Measurements from ENCODE around the gene REV3L.

DNA sequence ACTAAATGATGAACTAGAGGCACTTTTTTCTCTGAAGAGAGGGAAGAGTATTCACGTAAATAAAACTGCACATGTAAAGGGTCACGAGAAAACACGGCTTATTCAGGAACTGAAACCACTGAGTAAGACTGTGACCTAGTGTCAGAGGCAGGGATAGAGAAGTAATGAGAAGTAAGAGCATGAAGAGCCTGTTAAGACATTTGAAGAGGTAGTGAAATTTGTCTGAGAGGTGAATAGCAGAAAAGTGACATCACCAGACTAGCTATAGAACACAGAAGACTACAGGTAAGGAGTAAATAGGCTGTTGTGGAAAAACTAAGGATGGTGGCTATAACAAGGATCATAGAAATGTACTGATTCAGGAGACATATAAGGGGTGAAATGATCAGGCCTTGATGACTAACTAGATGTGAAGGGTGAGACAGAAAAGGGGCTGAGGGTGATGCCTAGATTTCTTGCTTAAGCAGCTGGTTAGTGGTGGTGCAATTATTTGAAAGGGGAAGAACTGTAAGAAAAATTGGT lies 76.8 kb downstream of the REV3L start:
- TF ChIP-seq REST (IDR thresholded peaks at IDR 0.05) (no peak), MAX (IDR thresholded peaks at IDR 0.05) (no peak), GABPA (IDR thresholded peaks at IDR 0.05 in 1 of 2, conservative IDR thresholded peaks at IDR 0.05 in 1 of 2) (no peak), YY1 (IDR thresholded peaks at IDR 0.05) (no peak), JUND (IDR thresholded peaks at IDR 0.05) (no peak), RAD21 (IDR thresholded peaks at IDR 0.05) (no peak), SP1 (IDR thresholded peaks at IDR 0.05) (no peak), TAF1 (conservative IDR thresholded peaks at IDR 0.05) (no peak), FOXA1 (IDR thresholded peaks at IDR 0.05) (no peak), HNF4A (conservative IDR thresholded peaks at IDR 0.05) (no peak), EGR1 (IDR thresholded peaks at IDR 0.05; ENCODE audit: low read depth in 2 of 2) (no peak)
- TF ChIP-seq, protein P1, sequence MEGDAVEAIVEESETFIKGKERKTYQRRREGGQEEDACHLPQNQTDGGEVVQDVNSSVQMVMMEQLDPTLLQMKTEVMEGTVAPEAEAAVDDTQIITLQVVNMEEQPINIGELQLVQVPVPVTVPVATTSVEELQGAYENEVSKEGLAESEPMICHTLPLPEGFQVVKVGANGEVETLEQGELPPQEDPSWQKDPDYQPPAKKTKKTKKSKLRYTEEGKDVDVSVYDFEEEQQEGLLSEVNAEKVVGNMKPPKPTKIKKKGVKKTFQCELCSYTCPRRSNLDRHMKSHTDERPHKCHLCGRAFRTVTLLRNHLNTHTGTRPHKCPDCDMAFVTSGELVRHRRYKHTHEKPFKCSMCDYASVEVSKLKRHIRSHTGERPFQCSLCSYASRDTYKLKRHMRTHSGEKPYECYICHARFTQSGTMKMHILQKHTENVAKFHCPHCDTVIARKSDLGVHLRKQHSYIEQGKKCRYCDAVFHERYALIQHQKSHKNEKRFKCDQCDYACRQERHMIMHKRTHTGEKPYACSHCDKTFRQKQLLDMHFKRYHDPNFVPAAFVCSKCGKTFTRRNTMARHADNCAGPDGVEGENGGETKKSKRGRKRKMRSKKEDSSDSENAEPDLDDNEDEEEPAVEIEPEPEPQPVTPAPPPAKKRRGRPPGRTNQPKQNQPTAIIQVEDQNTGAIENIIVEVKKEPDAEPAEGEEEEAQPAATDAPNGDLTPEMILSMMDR (IDR thresholded peaks at IDR 0.05; ENCODE audit: low read depth, low read length, missing input control) = no peak
- TF ChIP-seq, protein P2, sequence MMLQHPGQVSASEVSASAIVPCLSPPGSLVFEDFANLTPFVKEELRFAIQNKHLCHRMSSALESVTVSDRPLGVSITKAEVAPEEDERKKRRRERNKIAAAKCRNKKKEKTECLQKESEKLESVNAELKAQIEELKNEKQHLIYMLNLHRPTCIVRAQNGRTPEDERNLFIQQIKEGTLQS (IDR thresholded peaks at IDR 0.05) = no peak
- TF ChIP-seq, protein P3, sequence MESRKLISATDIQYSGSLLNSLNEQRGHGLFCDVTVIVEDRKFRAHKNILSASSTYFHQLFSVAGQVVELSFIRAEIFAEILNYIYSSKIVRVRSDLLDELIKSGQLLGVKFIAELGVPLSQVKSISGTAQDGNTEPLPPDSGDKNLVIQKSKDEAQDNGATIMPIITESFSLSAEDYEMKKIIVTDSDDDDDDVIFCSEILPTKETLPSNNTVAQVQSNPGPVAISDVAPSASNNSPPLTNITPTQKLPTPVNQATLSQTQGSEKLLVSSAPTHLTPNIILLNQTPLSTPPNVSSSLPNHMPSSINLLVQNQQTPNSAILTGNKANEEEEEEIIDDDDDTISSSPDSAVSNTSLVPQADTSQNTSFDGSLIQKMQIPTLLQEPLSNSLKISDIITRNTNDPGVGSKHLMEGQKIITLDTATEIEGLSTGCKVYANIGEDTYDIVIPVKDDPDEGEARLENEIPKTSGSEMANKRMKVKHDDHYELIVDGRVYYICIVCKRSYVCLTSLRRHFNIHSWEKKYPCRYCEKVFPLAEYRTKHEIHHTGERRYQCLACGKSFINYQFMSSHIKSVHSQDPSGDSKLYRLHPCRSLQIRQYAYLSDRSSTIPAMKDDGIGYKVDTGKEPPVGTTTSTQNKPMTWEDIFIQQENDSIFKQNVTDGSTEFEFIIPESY (IDR thresholded peaks at IDR 0.05) = no peak
